GM18511 (cell line): ENCODE measurements around the gene MYO7A.

Source experiments
- ATAC-seq: cut with Tn5 transposase; IDR thresholded peaks from one replicate; pipeline ENCODE4 v1.9.1; 2021; ENCODE audit warnings: mild to moderate bottlenecking, moderate library complexity; ENCODE audit not compliant: unreplicated experiment

The MYO7A gene

GRCh38 chr11:77144857-77145428 is 16.9 kb downstream of the MYO7A start:
- no peak for ATAC-seq

- no peak for ATAC-seq
Observed at GRCh38 chr11:77146261-77147035, 18.4 kb downstream of the MYO7A start.

- ATAC-seq = no peak
Observed at GRCh38 chr11:77147036-77147315, 18.9 kb downstream of the MYO7A start.

DNA sequence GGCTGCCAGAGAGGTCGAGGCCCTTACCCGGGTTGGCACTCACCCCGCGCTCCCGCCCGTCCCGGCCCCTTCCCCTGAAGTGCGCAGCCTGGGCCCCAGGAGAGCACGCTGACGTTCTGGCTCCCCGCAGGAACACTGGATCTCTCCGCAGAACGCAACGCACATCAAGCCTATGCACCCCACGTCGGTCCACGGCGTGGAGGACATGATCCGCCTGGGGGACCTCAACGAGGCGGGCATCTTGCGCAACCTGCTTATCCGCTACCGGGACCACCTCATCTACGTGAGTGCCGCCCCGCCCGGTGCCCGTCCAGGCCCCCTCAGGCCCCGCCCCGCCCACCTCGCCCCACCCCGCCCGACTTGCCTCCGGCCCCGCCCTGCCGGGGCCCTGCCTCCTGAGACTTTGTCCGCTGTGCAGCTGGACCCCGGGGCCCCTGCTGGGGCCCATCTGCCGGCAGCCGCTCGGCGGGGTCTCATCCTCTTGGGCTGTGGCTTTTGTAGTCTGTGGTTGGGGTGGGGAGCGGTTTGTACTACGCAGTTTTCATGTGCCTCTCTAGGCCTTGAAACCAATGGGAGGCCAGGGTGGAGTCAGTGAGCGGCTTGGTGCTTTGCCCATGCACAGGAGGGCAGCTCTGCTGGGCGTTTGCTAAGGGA is 19.7 kb downstream of the MYO7A start:
- no peak for ATAC-seq

DNA sequence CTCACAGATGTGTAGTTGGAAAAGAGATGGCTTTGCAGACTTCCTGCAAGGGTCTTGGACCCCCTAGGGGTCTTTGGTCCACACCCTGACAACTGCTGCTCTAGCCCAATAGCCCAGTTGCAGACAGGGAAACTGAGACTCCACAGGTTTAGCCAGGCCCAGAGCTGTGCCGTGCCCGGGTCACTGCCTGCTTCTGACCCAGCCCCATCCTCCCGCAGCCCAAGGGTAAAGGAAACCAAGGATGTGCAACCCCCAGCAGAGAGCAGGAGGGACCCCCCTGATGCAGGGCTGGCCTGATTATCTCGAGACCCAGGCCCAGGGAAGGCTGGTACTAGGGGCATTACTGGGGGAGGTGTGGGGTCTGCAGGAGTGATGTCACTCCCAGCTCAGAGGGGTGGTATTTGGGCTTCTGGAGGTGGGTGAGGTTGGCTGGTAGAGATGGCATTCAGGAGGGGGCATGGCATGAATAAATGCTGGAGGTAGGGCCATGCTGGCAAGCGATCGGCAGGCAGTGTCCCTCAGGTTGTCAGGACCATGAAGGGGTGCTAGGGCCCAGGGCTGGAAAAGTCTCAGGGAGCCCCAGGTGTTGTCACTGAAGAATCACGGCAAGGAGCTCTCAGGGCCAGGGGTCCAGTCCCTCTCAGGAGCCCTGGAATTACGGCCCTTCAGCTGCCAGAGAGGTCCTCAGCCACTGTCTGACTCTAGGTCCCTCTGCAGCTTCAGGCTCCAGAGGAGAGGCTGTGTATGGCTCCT is 21.1 kb downstream of the MYO7A start:
- no peak for ATAC-seq

- no peak for ATAC-seq
Observed at GRCh38 chr11:77149716-77150392, 21.8 kb downstream of the MYO7A start.

DNA sequence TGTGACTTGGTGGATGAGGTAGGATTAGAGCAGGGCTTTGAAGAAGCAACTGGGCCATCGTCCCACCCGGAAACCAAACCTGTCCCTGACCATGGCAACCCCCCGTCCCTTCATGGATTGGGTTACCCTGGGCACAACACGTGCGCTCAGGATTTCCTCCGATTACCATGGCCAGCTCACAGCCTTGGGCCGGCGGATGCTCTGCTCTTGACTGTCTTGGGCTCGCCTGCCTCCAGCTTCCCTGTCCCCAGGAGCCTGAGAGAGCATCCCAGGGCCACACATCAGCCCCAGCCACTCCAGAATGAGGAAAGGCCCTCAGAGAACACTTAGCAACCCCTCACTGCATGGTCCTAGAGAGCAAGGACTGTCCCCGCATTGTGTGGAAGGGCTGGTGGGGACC is 22.8 kb downstream of the MYO7A start:
- ATAC-seq = no peak

DNA sequence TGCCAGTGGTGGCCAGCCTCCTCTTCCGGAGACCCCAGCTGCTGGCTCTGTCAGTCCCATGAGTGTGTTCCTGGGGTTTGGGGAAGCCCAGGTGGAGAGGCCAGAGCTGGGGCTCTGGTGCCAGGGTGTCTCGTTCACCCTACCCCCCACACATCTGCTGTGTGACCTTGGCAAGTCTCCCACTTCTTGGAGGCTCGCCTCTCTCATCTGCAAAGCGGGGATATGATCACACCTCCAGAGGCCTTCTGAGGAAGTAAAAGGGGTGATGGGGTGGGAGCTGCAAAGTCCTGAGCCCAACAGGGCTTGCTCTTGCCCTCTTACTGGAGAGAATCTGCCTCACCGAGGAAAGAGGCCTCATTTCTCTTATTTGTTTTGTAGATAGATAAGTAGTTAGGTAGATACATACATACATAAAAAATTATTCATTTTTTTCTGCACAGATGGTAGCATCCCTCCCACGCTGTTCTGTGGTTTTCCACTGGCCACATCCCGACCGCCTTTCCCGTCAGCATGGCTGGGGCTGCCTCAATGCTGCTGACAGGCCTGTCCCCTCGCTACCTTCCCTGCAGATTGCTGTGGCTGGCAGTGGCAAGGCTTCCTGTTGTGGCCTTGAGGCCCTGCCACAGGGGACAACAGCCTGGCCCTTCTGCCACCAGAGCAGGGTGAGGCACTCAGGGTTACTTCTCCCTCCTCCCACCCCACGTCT is 23.9 kb downstream of the MYO7A start:
- no peak for ATAC-seq

DNA sequence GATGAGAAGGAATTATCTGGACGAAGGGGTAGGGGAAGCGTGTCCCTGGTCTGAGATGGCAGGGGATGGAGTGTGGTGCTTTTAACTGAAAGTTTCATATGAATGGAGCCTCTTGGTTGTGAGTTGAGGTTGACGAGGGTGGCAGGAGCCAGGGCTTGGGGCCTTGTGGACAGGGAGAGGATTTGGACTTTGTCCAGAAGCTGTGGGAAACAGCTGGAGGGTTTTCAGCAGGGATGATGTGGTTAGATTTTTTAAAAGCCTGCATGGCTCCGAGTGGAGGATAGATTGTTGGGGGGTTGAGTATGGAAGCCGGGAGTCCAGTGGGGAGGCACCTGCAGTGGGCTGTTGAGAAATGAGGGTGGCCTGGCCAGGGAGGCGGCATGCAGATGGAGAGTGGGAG is 24.8 kb downstream of the MYO7A start:
- no peak for ATAC-seq

GRCh38 chr11:77153276-77154185 is 25.5 kb downstream of the MYO7A start:
- ATAC-seq = no peak

DNA sequence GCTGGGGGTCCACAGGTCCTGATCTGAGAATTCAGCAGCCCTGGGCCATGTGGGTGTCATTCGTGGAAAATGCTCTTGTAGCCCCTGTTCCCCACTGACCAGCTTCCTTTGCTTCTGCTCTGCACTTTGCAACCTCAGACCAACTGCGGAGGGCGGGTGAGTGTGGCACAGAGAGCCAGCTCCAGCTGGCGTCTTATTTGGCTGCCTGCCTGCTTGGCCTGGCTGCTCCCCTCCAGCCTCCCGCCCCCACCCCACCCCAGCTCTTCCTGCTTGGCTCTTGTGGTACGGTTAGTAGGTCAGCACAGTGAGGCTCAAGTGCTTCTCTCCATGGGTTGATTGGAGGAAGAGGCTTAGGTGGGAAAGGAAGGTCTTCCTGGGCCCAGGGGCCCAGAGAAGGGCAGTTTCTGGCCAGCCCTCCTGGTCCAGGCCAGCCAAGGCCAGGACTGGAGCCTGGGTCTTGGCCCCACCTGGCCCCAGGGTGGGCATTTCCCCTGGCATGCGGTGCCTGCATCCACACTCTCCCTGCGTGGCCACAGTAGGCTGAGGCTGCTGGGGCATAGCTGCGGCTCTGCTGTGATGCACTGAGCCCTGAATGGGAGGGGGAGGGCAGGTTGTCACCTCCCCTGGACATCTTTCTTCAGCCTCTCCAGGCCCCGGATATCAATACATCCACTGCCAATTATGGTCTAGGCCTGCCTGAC is 26.5 kb downstream of the MYO7A start:
- ATAC-seq = no peak

DNA sequence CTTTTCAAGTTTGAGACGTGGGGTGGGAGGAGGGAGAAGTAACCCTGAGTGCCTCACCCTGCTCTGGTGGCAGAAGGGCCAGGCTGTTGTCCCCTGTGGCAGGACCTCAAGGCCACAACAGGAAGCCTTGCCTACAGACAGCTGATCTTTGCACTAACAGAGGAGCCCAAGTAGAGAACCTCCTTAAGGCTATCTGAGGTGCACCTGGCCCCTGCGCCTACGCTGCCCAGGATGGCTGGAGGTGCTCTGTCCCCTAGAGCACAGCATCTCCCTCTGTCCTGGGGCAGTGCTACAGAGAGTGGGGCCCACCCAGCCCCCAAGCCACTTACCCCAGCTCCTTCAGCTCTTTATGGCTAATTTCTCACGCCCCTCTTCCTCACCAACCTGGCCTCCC is 27.0 kb downstream of the MYO7A start:
- no peak for ATAC-seq

GRCh38 chr11:77155556-77156130 is 27.6 kb downstream of the MYO7A start:
- ATAC-seq = no peak

DNA sequence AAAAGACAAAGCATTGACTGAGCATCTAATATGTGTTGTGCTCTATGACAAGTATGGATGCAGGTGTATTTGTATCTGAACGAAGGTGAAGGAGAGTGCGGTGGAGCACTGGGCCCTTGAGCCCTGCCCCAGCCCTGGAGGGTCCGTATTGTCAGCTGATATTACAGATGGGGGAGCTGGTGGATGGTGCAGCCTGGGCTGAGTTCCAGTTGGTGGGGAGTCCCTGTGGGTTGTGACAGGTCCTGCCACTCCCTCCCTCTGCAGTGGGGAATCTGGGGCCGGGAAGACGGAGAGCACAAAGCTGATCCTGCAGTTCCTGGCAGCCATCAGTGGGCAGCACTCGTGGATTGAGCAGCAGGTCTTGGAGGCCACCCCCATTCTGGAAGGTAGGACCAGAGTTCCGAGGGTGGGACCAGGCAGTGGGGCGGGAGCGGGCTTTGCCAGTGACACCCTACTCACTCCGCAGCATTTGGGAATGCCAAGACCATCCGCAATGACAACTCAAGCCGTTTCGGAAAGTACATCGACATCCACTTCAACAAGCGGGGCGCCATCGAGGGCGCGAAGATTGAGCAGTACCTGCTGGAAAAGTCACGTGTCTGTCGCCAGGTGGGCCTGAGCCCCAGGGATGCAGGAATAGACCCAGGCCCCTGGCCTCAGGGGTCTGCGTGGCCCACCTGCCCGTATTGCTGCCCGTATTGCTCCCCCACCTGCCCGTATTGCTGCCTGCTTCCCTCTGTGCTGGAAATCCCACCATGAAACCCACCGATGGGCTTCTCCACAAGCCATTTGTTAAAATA is 28.6 kb downstream of the MYO7A start:
- ATAC-seq = no peak

DNA sequence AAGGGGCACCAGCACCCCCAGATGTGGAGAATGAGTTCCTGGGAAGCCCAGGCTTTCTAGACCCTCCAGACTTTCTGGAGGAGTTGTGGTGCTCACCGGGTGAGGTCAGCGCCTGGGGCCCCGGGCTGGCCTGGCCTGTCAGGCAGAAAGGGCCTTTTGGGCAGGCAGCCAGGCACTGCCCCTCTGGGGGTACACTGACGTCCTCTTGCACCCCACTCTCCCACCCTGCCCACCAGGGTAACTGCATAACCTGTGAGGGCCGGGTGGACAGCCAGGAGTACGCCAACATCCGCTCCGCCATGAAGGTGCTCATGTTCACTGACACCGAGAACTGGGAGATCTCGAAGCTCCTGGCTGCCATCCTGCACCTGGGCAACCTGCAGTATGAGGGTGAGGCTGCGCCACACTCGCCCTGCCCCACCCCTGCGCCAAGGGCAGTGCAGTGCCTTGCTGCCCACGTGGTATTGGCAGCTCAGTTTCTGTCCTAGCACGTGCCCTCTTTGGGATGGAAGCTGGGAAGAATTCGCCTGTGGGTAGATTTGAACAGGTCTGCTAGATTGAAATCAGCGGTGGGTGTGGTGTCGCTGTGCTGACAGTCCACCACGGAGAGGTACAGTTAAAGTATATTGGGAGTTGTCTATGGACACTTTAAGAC is 30.1 kb downstream of the MYO7A start:
- ATAC-seq = no peak

GRCh38 chr11:77159219-77159936 is 31.3 kb downstream of the MYO7A start:
- ATAC-seq = no peak
